Omental fat pad (tissue), 4 donors: ENCODE measurements around the gene DPYSL3. TPM values are rescaled to one million over a fixed set of nuclear protein-coding genes. Genes with fewer than 3 reads are reported as not detected.
A peak's percentile ranks its signal among the peaks of the same experiment; 100 is the strongest.

Experiments
- ATAC-seq: fragments of 150-250 bp; one replicate; pipeline ENCODE4 v1.9.1; 2016; ENCODE audit warnings: mild to moderate bottlenecking, moderate library complexity; ENCODE audit not compliant: low FRiP score
- DNase-seq: peaks from one replicate; pipeline ENCODE4 v3.0.0-alpha.2; 2019; ENCODE audit warnings: low spot score
- CTCF ChIP-seq, 3 donors: fragments of 450-650 bp; IDR thresholded peaks; one replicate each; pipeline ENCODE4 v1.5.1; 2016 to 2017; ENCODE audit warnings: antibody characterized with exemption in 3 of 3, mild to moderate bottlenecking in 3 of 3, moderate library complexity in 2 of 3
- total RNA-seq, 4 donors: library from RNA; depleted of rRNA; stranded (reverse); fragments of >200 nt; gene quantifications; one replicate each; pipeline ENCODE4 v1.1.0, GENCODE V29; 2016

DPYSL3 gene
- total RNA-seq, 4 donors from 2014 or later = 26.9 to 78.0 (median 54.9) TPM

- TF ChIP-seq CTCF (IDR thresholded peaks at IDR 0.05) = no peak
- ATAC-seq (peak; percentile 87), DNase-seq (no peak)
Measured at GRCh38 chr5:147504011-147504410, 5.9 kb downstream of the DPYSL3 start.

- ATAC-seq (no peak), DNase-seq (no peak)
- no peak for TF ChIP-seq CTCF (IDR thresholded peaks at IDR 0.05)
Measured at GRCh38 chr5:147490989-147491388, 18.9 kb downstream of the DPYSL3 start.

GRCh38 chr5:147487031-147487750 lies 22.7 kb downstream of the DPYSL3 start:
- DNase-seq = no peak
- TF ChIP-seq CTCF (IDR thresholded peaks at IDR 0.05) = no peak
- no peak for ATAC-seq

- no peak for DNase-seq
- TF ChIP-seq CTCF (IDR thresholded peaks at IDR 0.05) = no peak
- no peak for ATAC-seq
Measured at GRCh38 chr5:147485814-147486213, 24.1 kb downstream of the DPYSL3 start.

GRCh38 chr5:147485046-147485445 lies 24.8 kb downstream of the DPYSL3 start:
- TF ChIP-seq CTCF (IDR thresholded peaks at IDR 0.05) = no peak
- DNase-seq = no peak
- no peak for ATAC-seq

- ATAC-seq (no peak), DNase-seq (no peak)
- no peak for TF ChIP-seq CTCF (IDR thresholded peaks at IDR 0.05)
Measured at GRCh38 chr5:147484708-147485020, 25.2 kb downstream of the DPYSL3 start.

GRCh38 chr5:147483961-147484707 lies 25.7 kb downstream of the DPYSL3 start:
- TF ChIP-seq CTCF (IDR thresholded peaks at IDR 0.05) = no peak
- peak; percentile 50 for DNase-seq
- peak; percentile 94 for ATAC-seq
